ENCODE data around the gene ELF1. TPM values are rescaled to one million over a fixed set of nuclear protein-coding genes. Genes with fewer than 3 reads are reported as not detected.

Gene ELF1
- total RNA-seq, 1 experiment from 2014 or later = 28.5 TPM

DNA sequence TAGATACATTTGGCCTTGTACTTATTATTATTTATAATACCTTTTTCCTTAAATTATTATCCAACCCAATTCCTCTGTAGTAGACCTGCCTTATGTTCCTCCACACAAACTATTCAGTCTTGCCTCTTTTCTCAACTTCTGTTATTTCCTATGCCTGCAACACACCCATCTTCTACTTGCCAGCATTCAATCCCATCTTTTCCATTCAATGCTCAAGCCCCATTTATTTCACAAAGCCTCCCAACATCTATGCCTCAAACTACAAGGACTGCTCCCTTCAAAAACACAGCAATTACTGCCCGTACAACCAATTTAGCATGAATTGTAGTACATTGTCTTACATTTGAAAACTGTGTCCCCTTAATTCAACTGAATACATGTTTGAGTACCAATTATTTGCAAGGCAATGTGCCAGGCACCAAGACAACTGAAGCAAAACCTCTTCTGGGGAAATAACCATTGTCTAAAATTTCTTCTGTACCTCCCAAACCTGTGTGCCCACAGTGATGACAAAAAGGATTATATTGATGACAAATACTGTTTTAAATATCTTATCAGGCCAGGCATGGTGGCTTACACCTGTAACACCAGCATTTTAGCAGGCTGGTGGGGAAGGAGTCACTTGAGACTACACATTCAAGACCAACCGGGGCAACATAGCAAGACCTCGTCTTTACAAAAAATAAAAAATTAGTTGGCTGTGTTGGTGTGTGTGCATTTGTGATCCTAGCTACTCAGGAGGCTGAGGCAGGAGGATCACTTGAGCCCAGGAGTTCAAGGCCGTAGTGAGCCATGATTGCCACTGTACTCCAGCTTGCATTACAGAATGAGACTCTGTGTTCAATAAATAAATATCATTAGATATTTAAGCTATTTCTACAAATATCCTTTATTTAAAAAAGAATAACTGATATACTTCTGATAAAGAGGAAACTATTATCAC, 35.1 kb downstream of the ELF1 start:
- intact Hi-C loops (cut with micrococcal nuclease; ENCODE audit: unreplicated experiment) = no loop called here
- TF ChIP-seq POLR2AphosphoS5 (IDR thresholded peaks at IDR 0.05; ENCODE audit: low read depth, low read length) (no peak), SIN3A (IDR thresholded peaks at IDR 0.05; ENCODE audit: borderline replicate concordance, insufficient read depth, low read depth, low read length) (no peak), TCF7L2 (IDR thresholded peaks at IDR 0.05; ENCODE audit: low read depth, low read length) (no peak), CTCF (IDR thresholded peaks at IDR 0.05) (no peak)
- TF ChIP-seq, protein P1, sequence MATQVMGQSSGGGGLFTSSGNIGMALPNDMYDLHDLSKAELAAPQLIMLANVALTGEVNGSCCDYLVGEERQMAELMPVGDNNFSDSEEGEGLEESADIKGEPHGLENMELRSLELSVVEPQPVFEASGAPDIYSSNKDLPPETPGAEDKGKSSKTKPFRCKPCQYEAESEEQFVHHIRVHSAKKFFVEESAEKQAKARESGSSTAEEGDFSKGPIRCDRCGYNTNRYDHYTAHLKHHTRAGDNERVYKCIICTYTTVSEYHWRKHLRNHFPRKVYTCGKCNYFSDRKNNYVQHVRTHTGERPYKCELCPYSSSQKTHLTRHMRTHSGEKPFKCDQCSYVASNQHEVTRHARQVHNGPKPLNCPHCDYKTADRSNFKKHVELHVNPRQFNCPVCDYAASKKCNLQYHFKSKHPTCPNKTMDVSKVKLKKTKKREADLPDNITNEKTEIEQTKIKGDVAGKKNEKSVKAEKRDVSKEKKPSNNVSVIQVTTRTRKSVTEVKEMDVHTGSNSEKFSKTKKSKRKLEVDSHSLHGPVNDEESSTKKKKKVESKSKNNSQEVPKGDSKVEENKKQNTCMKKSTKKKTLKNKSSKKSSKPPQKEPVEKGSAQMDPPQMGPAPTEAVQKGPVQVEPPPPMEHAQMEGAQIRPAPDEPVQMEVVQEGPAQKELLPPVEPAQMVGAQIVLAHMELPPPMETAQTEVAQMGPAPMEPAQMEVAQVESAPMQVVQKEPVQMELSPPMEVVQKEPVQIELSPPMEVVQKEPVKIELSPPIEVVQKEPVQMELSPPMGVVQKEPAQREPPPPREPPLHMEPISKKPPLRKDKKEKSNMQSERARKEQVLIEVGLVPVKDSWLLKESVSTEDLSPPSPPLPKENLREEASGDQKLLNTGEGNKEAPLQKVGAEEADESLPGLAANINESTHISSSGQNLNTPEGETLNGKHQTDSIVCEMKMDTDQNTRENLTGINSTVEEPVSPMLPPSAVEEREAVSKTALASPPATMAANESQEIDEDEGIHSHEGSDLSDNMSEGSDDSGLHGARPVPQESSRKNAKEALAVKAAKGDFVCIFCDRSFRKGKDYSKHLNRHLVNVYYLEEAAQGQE (IDR thresholded peaks at IDR 0.05; ENCODE audit: insufficient read depth in 1 of 2, low read depth in 2 of 2, low read length in 1 of 2) = no peak
- CTCF ChIA-PET = no interaction called here
- Histone ChIP-seq H3K27me3 (ENCODE audit: control insufficient read depth, insufficient read depth, low read length) (no peaks in the 10 kb centered on the region), H3K27ac (ENCODE audit: low read length) (peak overlapping the region; percentile 81), H3K4me1 (ENCODE audit: control insufficient read depth, insufficient read depth, low read length) (peaks cover 42% of the 10 kb centered on the region), H3K4me3 (ENCODE audit: low read depth in 2 of 2, low read length in 2 of 2) (peak overlapping the region; percentile 26; a peak in 3 of 4 replicates), H3K9me3 (ENCODE audit: control insufficient read depth, insufficient read depth, low read depth, low read length) (no peaks in the 10 kb centered on the region), H3K36me3 (ENCODE audit: control insufficient read depth, insufficient read depth, low read length) (no peaks in the 10 kb centered on the region)
- DNase-seq (ENCODE audit: low read depth, low spot score) = no peak
- in situ Hi-C loops (cut with HindIII; ENCODE audit: low pct_unique_long_range_greater_than_20kb, low sequenced_read_pairs) = no loop called here
- ATAC-seq = peak; percentile 36; the same call in 1 of the 2 replicates
- BruUV-seq (replicated peaks) = no TSS peak
- POLR2A ChIA-PET = no interaction called here

DNA sequence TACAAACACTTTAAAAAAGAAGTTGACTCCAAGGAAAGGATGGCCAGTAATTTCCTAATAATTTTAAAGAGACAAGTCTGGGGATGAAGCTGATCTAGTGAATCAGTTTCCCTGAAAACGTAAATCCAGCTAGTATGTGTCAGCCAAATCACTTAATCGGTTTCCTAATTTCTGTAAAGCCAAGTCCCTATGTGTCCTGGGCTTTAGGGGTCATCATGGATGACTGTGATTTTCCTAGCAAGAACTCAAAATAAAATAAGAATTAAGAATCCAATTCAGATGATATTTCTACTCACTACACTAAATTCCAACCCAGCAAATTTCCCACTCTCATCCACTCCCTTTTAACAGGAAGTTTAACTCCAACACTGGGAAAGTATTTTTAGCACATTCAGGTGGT, 35.9 kb downstream of the ELF1 start:
- intact Hi-C loops (cut with micrococcal nuclease; ENCODE audit: unreplicated experiment) = no loop called here
- ChIA-PET CTCF (no interaction called here), POLR2A (no interaction called here)
- no peak for ATAC-seq
- peaks cover 42% of the 10 kb centered on the region for H3K4me1 ChIP-seq (ENCODE audit: control insufficient read depth, insufficient read depth, low read length)
- BruUV-seq (replicated peaks) = no TSS peak
- TF ChIP-seq SIN3A (IDR thresholded peaks at IDR 0.05; ENCODE audit: borderline replicate concordance, insufficient read depth, low read depth, low read length) (no peak), POLR2AphosphoS5 (IDR thresholded peaks at IDR 0.05; ENCODE audit: low read depth, low read length) (no peak), CTCF (IDR thresholded peaks at IDR 0.05) (no peak), TCF7L2 (IDR thresholded peaks at IDR 0.05; ENCODE audit: low read depth, low read length) (no peak)
- TF ChIP-seq, protein P1 (IDR thresholded peaks at IDR 0.05; ENCODE audit: insufficient read depth in 1 of 2, low read depth in 2 of 2, low read length in 1 of 2) = no peak
- H3K27me3 ChIP-seq (ENCODE audit: control insufficient read depth, insufficient read depth, low read length) = no peaks in the 10 kb centered on the region
- no peak for DNase-seq (ENCODE audit: low read depth, low spot score)
- peak overlapping the region; percentile 81 for H3K27ac ChIP-seq (ENCODE audit: low read length)
- H3K36me3 ChIP-seq (ENCODE audit: control insufficient read depth, insufficient read depth, low read length) = no peaks in the 10 kb centered on the region
- H3K4me3 ChIP-seq (ENCODE audit: low read depth in 2 of 2, low read length in 2 of 2) = no peak overlapping the region; a peak in 2 of 4 replicates
- H3K9me3 ChIP-seq (ENCODE audit: control insufficient read depth, insufficient read depth, low read depth, low read length) = no peaks in the 10 kb centered on the region
- in situ Hi-C loops (cut with HindIII; ENCODE audit: low pct_unique_long_range_greater_than_20kb, low sequenced_read_pairs) = no loop called here

All from Panc1 (cell line).